GM12875 (cell line): ENCODE measurements around the gene DPH7.

ENCODE experiments used
- H3K4me3 ChIP-seq: one replicate; pipeline ENCODE4 v1.5.1; 2011; ENCODE audit warnings: low read depth, low read length, control low read depth
- CTCF ChIP-seq: IDR thresholded peaks from 2 replicates; pipeline ENCODE4 v1.5.1; 2011; ENCODE audit warnings: low read depth, mild to moderate bottlenecking, control low read depth, inconsistent platforms, low read length, moderate library complexity, borderline replicate concordance; ENCODE audit not compliant: insufficient read depth

Gene DPH7

GRCh38 chr9:137583957-137584356, 5.2 kb upstream of the DPH7 start:
- H3K4me3 ChIP-seq = no peak overlapping the region
- no peak for TF ChIP-seq CTCF

- H3K4me3 ChIP-seq = no peak overlapping the region
- no peak for TF ChIP-seq CTCF
These were observed 4.6 kb upstream of the DPH7 start for GRCh38 chr9:137583347-137583746.

DNA sequence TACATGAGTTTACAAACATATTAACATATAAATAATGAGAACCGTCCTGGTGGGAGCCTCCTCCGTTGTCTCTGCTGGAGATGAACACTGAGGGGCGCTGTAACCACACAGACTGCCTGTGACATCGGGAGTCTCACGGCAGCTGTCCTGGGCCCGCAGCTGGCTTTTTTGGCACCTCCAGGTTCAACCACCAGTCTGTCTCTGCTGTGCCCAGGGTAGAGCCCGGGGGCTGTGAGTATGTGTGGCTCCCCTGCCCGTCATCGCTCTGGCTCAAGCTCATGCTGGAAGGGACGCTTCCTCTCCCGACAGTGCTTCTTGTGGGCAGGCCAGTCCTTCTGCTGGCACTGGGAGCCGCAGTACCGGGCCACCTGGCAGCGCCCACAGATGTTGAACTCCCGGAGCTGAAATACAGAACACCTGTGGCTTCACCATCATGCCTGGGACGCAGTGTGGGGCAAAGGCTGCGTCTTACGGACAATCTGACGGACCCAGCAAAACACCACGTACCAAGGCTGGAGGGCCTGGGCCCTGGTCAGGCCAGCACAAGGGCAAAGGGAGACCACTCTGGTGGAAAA, 3.6 kb upstream of the DPH7 start:
- H3K4me3 ChIP-seq = no peak overlapping the region
- TF ChIP-seq CTCF = no peak

GRCh38 chr9:137581361-137582285, 2.9 kb upstream of the DPH7 start:
- no peak overlapping the region for H3K4me3 ChIP-seq
- no peak for TF ChIP-seq CTCF

GRCh38 chr9:137580954-137581322, 2.2 kb upstream of the DPH7 start:
- TF ChIP-seq CTCF = no peak
- no peak overlapping the region for H3K4me3 ChIP-seq

DNA sequence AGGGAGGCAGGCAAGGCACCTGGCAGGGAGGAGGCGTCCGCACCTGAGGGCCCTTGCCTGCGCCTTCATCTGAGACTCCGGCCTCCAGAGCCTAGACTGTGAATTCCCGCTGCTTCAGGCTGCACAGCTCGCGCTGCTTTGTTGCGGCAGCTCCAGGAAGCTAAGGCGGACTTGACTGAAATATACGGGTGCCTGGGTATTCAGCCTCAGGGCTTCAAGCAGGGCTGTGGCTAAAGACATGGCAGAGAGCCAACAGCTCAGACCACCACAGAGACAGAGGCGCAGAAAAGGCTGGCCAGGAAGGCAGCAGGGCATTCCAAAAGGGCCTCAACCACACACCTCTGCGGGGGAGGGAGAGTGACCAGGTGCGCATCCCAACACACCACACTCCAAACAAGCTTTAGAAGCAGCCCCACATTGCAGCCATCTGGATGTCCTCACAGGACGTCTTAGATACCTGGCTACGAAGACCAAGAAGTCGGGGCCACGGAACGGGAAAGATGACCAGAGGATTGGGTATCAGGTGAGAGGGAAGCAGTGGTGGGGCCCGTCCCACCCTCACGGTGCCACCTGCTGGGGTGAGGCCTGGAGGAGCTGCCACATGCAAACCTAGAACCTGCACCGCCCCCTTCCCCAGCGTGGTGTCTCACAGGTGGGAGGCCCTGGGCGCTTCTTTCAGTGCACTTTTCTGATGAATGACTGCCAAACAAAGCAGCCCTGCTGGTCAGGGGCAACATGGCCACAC, 1.7 kb upstream of the DPH7 start:
- TF ChIP-seq CTCF = no peak
- no peak overlapping the region for H3K4me3 ChIP-seq
